Stomach (tissue), 4 donors: ENCODE results near the gene DISC1.

Source experiments
- CTCF ChIP-seq, 7 experiments: fragments of 450-650 bp in 4 of 7; fragments of 200-600 bp in 3 of 7; sonication (generic) in 3 of 7; IDR thresholded peaks; one replicate each; pipeline ENCODE4 v1.5.1; 2016 to 2019; ENCODE audit warnings: antibody characterized with exemption in 7 of 7, control low read depth in 2 of 7, mild to moderate bottlenecking in 1 of 7
- POLR2A ChIP-seq, 4 donors: fragments of 450-650 bp; IDR thresholded peaks; one replicate each; pipeline ENCODE4 v1.6.1; 2016; ENCODE audit warnings: antibody characterized with exemption in 4 of 4, control low read depth in 2 of 4, mild to moderate bottlenecking in 1 of 4, moderate library complexity in 1 of 4
- POLR2AphosphoS5 ChIP-seq, 3 donors: sonication (generic); formaldehyde crosslinking; IDR thresholded peaks; one replicate each; pipeline ENCODE4 v1.6.1; 2016; ENCODE audit warnings: antibody characterized with exemption in 3 of 3

GRCh38 chr1:231866392-231867331 lies 240.1 kb downstream of the DISC1 start:
- TF ChIP-seq CTCF (IDR thresholded peaks at IDR 0.05) (peak in 5 of 7 experiments; percentile 57 to 87 (median 78)), POLR2A (IDR thresholded peaks at IDR 0.05) (no peak), POLR2AphosphoS5 (IDR thresholded peaks at IDR 0.05) (peak in 1 of 3 donors; percentile 28)
